ENCODE measurements around the gene KHDRBS1.
"Not testable (repeated sequence)": the region's sequence is repeated elsewhere in the genome, so short reads cannot be mapped to it uniquely, and the experiment has no call there.

KHDRBS1 gene

DNA sequence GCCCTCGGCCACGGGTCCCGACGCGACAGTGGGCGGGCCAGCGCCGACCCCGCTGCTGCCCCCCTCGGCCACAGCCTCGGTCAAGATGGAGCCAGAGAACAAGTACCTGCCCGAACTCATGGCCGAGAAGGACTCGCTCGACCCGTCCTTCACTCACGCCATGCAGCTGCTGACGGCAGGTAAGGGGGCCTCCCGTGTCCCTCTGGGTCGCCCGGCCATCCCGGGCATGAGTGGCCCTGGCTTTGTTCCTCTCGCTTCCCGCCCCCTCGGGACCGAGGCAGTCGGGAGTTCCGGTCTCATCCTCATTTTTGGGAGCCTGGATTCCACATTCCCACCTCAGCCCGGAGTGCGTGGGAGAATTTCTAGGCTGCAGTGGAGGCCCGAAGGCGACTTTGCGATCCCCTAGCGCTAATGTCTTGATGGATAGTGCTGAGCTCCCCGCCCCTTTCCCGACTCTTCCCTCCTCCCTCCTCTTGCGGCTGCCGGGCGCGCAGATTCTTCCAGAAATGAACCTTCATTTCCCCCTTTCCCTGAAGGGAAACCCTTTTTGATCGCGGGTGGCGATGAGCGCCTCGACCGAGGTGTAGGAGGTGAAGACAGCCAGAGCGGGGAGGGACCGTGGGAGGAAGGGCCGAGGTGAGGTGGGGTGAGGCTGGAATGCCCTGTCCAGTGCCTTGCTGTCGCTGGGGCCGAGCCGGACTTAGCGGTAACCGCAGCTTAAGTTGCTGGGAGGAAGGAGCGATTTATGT lies 705 bp downstream of the KHDRBS1 start:
- DNase-seq = peak; percentile 62 to 64

DNA sequence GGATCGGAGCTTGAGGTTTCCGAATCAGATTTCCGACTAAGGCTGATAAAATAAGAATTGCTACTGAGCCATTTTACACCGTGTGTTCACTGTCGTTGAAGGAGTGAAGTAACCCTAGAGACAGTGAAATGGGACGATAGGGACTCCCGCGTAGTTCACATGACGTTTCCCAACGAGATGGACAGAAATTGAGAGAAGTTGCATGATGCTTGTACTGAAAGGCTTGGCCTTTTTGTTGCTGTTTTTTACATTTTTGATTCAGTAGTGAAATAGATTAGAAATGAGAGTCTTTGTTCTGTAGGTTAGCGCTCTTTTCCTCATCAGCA lies 1.2 kb downstream of the KHDRBS1 start:
- peak in 1 of 2 experiments; percentile 50 for DNase-seq

DNA sequence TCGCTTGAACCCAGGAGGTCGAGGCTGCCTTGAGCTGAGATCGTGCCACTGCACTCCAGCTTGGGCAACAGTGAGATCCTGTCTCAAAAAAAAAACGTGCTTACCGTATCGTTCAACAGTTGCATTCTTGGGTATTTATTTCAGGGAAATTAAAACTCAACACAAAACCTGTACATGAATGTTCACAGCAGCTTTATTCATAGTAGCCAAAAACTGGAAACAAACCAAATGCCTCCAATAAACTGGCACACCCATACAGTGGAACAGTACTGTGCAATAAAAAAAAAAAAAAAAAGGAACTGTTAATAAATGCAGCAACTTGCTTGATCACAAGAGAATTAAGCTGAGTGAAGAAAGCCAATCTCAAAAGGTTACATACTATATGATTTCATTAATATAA lies 6.7 kb downstream of the KHDRBS1 start:
- no peak for DNase-seq

DNA sequence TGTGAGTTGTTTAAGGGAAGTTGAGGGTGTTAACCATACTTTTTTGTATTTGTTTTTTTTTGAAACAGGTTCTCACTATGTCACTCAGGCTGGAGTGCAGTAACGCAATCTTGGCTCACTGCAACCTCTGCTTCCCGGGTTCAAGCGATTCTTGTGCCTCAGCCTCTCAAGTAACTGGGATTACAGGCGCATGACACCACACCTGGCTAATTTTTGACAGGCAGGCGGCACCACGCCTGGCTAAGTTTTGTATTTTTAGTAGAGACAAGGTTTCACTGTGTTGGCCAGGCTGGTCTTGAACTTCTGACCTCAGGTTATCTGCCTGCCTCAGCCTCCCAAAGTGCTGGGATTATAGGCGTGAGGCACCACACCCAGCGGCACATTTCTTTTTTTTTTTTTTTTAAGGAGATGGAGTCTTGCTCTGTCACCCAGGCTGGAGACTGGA lies 7.9 kb downstream of the KHDRBS1 start:
- DNase-seq = not testable (repeated sequence)

DNA sequence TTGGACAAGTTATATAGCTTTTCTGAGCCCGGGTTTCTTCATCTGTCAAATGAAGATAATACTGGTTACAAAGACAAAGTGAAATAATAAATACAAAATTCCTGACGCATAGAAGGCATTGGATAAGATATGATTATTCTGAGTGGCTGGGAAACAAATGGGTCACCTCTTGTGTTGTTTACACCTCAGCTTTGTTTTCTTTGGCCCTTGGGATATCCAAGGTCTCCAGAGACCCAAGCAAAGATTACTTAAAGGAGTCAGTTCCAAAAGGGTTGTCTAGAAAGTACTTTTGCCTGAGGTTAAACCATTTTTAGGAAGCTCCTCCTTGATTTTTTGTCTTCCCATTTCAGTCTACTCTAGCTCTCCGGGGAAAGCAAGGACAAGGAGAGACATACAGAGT lies 9.7 kb downstream of the KHDRBS1 start:
- DNase-seq = no peak

DNA sequence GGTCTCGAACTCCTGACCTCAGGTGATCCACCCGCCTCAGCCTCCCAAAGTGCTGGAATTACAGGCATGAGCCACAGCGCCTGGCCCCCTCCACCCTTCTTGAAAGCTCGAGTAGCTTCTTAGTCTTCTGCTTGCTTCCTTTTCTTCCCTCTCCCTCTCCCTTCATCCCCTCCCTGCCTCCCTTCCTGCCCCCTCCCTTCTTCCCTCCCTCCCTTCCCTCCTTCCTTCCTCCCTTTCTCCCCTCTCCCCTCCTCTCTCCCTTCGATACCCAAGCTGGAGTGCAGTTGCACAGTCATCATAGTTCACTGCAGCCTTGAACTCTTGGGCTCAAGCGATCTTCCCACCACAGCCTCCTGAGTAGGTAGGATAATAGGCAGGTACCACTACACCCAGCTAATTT lies 11.8 kb downstream of the KHDRBS1 start:
- DNase-seq = no peak

DNA sequence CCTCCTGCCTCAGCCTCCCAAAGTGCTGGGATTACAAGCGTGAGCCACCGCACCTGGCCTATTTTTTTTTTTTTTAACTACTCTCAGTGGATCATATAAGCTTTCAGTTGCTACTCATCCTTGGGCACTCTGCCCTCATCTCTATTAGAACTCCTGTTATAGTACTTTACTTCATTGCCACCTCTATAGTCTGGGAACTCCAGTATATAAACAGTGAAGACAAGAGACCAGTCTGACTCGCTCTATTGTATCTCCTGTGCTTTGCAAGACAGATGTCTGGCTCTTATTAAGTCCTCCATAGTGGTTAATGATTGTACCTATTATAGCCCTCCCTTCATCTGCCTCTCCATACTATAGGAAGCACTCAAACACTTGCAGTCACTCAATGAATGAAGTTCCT lies 15.1 kb downstream of the KHDRBS1 start:
- DNase-seq = no peak

DNA sequence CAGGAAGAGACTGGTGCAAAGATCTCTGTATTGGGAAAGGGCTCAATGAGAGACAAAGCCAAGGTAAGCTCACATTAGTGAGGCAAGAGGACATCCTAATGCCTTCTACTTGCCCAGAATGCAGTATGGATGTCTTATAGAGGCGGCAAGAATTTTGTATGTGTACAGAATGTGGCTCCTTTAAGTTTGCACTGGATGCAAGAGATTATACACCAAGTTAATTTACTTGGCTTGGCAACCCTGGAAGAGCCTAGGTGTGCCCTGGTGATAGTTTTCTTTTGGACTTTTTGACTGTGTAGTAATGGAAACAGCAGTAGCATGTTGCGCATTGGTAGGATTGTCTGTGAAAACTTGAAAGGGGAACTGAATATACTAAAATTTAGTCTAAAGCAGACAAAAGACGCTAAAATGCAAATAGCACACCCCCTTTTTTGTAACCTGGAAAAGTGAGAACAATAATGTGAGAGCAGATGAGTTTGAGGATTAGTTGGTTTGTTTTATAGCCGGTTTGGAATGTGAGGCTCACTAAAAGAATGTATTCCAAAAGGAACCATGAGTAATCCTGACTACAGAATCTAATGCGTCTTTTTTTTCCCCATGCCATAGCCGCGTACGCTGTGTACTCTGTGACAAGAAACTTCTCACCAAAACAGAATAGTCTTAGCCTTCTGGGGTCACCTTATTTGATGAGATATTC lies 18.1 kb downstream of the KHDRBS1 start:
- DNase-seq = no peak

DNA sequence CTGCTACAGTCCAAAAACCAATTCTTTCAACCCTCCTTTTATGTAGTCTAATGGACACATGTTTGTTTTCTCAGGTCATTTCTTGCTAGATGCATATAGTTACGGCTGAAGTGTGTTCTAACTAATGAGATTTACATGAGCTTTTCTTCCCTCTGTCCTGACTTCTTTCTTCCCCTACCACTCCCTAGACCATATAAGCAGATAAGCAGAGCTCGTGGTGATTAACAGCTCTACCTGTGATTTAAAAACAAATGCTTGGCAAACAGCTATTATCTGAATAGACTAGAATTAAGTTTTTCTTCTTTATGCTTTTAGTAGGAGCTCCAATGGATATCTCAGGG lies 18.6 kb downstream of the KHDRBS1 start:
- DNase-seq = no peak

DNA sequence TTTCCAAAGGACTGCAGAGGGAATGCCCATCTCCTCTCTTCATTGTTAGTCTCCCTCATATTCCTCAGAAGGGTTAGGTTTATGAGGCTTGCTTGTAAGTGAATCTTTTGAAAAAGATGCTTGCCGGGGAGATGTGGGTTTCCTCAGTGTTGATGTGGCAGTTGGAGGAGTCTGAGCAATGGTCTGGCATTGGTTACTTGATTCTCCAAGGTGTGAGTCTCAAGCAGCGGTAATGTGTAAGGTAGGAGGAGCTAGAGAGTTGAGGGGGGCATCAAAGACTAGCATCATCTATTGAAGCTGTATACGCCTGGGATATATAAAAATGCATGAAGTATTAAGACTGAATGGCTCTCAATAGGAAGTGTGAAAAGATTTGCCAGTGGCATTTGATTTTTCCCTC lies 21.5 kb downstream of the KHDRBS1 start:
- DNase-seq = no peak

DNA sequence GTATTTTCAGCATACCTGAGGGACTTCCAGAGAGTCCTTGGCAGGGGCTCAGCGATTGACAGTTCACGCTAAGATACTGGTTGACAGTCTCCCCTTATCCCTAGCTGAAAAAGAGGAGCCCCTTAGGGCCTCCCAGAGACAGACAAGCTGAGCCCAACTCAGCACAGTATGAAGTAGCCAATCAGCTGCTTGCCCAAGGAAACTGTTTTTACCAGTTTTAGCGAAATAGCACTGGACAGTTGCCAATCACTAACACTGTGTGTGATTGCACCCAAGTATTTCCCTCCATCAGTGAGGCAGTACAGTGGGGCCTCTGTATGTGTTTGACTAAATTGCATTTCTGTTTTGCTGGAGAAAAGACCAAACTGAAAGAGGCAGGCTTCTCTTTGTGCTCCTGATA lies 27.0 kb downstream of the KHDRBS1 start:
- DNase-seq = no peak

DNA sequence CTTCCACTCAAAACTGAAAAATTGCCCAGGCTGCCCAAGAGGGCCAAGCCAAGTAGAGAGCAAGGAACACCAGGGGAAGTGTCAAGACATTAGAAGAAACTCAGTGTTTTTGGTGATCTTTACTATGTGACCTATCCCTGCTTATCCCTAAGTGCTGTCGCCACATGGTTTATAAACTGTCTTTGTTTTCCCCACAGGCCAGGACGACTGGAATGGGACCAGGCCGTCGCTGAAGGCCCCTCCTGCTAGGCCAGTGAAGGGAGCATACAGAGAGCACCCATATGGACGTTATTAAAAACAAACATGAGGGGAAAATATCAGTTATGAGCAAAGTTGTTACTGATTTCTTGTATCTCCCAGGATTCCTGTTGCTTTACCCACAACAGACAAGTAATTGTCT lies 28.7 kb downstream of the KHDRBS1 start:
- no peak for DNase-seq

DNA sequence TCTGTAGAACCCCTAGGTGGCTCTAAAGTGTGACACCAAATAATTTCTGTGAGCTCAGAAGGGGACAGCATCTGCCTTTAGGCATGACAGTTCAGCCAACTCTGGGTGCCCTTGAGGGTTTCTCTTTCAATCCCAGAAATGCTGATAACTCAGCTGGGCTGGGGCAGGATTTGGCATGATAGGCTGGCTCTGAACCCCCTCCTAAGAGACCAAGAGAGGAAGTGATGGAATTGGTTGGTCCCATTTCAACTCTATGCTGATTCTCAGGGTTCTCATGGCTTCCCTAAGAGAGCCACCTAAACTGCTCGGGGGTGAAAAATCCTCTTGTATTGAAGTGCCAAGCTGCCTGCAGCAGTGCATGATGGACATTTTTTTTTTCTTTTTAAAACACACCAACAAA lies 30.6 kb downstream of the KHDRBS1 start:
- no peak for DNase-seq

DNA sequence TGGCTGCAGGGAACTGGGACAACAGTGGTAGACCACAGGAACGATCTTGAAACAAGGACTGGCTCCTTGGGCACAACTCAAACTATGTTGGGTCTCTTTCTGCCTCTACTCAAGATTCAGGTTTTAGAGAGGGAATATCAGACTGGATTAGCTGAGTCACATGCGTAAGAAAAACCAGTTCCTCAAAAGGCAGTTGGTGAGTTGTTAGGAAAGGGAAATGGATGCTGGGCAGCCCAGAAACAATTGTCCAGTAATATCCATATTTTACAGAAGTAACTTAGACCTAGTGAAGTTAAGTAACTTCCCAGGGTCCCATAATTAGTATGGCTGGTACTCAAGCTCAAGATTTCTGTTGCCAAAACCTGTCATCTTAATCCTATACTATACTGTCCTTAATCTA lies 32.1 kb downstream of the KHDRBS1 start:
- no peak for DNase-seq

DNA sequence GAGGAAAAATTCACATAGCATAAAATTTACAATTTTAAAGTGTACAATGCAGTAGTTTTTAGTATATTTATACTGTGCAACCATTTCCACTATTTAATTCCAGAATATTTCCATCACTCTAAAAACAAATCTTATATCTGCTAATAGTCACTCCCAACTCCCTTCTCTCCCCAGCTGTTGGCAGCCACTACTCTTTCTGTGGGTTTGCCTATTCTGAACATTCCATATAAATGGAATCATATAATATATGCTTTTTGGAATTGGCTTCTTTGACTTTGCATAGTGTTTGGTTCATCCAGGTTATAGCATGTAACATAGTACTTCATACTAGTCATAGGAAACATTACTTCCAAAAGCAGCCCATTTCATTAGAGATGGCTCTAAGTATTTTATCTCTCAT lies 34.0 kb downstream of the KHDRBS1 start:
- no peak for DNase-seq

DNA sequence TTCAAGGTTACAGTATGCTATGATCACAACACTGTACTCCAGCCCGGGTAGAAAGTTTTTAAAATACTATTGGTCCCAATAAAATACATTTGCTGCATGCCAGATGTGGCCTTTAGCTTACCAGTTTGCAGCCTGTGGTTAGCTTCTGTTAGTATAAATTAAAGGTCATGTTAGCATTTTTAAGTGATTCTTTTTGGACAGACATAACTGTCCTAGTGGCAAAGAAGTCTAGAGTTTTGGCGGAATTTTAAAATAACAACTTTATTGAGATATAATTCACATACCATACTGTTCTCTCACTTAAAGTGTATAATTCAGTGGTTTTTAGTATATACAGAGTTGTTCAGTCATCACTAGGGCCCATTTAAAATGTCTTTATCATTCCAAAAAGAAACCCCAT lies 34.8 kb downstream of the KHDRBS1 start:
- DNase-seq = no peak

DNA sequence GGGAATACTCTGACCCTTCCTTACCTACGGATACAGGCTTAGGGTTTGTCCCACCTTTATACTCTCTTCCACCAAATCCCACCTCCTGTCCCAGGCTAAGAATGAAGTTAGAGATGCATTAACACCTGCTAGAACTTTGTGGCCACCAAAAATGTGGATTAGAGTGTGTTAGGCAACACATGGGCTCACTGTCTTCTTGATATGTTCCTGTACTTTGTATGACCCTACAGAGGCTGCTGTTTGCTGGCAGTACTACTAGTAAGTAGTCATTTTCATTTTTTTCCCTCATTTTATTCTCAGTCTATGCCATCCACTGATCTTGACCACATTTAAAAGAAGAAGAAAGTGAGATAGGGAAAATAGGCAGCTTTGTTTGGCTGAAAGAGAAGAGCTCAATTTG lies 38.0 kb downstream of the KHDRBS1 start:
- DNase-seq = no peak

DNA sequence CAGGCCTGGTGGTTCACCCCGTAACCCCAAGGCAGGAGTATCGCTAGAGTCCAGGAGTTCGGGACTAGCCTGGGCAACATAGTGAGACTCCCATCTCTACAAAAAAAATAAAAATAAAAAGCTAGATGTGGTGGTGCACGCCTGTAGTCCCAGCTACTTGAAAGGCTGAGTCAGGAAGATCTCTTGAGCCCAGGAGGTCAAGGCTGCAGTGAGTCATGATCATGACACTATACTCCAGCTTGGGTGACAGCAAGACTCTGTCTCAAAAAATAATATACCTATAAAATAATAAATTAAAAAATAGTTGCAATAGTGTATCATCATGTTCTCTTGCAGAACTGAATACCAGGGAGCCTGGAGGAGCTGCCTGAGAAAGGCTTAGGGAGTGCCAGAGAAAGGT lies 39.2 kb downstream of the KHDRBS1 start:
- DNase-seq = no peak

DNA sequence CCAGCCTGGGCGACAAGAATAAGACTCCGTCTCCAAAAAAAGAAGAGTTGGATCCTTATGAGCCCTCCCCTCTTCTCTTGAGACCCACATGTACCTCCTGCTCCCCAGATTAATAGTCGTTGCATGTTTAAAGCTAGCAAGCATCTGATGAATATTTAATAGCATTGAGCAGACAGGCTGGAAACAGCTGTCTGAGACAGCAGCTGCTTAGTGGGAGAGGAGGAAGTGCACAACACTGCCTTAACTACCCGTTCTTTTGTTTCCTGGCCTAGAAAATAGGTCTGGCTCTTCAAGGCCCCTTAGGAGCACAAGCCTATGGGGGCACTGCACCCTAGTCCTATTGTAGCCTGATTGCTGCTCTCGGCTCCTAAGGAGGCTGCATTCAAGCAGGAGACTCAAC lies 41.7 kb downstream of the KHDRBS1 start:
- no peak for DNase-seq

DNA sequence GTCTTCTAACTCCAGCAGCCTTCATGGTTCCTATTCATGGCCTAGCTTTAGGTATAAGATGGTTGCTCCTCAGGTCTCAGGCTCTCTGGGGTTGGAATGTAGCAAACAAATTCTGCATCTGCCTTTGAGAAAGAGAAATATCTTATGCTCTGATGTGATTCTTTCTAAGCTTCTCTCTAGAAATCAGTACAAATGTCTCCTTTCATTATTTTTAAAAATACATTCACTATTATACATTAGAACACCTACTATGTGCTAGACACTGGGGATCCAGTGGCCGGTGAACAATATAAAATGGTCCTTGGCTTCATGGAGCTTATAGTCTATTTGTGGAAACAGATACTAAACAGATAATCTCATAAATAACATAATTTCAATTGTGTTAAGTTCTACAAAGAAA lies 42.9 kb downstream of the KHDRBS1 start:
- no peak for DNase-seq

DNA sequence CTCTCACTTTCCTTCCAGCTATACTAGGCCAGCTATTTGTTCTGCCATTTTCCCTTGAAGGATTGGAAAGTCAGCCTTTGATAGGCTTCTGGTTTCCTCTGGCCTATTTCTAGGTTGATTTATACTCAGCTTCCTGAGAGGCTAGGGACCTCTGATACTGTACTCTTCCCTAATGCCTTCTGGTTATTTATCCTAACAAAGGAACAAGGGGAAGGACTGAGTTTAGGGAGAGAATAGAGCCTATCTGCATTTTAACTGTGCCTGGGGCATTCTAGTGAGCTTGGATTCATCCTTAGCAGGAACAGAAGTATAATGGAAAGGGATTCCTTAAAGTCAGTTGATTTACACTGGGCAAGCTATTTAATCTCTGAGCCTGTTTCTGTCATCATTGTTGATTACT lies 47.2 kb downstream of the KHDRBS1 start:
- no peak for DNase-seq

DNA sequence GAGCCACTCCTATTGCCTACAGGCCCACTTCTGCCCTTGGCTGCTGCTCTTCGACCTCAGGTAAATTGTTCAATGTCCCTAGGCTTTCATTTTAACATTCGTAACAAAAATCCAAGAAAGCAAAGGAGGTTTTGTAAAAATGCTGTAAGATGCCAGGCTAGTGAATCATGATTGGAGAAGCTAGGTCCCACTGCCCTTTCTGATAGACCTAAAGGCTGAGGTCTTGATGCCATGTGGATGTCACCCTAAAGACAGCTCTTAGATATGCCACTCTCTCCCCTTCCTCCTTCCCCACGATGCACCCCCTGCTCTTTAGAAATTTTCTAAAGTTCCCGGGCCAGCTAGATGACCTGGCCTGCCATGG lies 49.2 kb downstream of the KHDRBS1 start:
- no peak for DNase-seq

DNA sequence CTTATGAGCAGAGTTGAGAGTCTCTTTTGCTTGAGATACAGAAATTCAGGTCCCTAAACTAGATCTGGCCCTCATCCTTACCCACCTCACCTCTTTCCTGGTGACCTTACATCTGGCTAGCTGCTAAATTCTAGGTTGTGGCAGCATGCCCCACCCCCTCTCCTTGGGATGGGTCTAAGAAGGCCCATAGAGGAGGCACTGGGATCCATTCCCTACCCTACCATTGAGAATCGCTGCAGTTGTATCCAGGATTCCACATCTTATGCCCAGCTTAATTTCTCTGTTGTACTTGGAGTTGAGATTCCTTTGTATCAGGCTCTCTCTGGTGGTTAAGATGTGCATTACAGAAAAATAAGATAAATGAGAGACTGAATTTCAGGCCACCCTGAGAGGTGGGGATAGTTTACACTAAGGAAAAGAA lies 49.6 kb downstream of the KHDRBS1 start:
- DNase-seq = peak; percentile 41 to 51

DNA sequence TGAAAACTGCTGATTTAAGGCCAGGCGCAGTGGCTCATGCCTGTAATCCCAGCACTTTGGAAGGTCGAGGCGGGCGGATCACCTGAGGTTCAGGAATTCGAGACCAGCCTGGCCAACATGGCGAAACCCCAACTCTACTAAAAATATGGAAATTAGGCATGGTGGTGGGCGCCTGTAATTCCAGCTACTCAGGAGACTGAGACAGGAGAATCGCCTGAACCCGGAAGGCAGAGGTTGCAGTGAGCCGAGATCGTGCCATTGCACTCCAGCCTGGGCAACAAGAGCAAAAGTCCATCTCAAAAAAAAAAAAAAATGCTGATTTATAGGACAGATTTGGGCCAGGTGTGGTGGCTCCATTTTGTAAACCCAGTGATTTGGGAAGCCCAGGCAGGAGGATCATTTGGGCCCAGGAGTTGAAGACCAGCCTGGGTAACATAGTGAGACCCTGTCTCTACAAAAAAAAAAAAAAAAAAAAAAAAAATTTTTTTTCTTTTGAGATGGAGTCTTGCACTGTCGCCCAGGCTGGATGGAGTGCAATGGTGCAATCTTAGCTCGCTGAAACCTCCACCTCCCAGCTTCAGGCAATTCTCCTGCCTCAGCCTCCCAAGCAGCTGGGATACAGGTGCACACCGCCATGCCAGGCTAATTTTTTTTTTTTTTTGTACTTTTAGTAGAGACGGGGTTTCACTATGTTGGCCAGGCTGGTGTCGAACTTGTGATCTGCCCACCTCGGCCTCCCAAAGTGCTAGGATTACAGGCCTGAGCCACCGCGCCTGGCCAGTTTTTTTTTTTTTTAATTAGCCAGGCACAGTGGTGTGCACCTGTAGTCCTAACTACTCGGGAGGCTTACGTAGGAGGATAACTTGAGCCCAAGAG lies 52.2 kb downstream of the KHDRBS1 start:
- DNase-seq = not testable (repeated sequence)
